Measurements from ENCODE around the gene MX2. TPM values are rescaled to one million over a fixed set of nuclear protein-coding genes. Genes with fewer than 3 reads are reported as not detected.

Gene MX2
- total and polyA plus RNA-seq, 9 of the 15 experiments (the other 6 are each of a cell fraction or from before 2014, with no cell fraction given) = 0.10 to 0.95 (median 0.47) TPM; not detected in 1

DNA sequence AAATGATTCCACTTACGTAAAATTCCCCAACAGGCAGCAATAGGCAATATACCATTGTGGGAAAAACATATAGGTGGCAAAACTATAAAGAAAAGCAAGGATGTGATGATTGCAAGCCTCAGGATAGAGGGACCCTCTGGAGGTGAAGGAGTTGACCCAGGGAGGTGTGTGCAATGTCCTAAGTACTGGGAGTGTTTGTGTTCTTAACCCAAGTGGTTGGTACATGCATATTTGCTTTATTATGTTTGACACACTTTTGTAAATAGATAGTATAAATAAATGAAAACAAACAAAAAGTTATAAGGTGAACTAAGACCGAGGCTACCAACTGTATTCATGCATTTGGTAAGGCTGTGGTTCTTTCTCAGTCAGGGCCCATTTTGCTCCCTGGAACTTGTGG is 71.7 kb downstream of the MX2 start:
- no peak for TF ChIP-seq L3MBTL2 (IDR thresholded peaks at IDR 0.05)
- no peak for TF ChIP-seq RFX7 (CRISPR knock-in tag; IDR thresholded peaks at IDR 0.05)
- TF ChIP-seq PHF20 (IDR thresholded peaks at IDR 0.05; ENCODE audit: partially characterized antibody) = no peak
- no peak for TF ChIP-seq ZKSCAN1 (IDR thresholded peaks at IDR 0.05; ENCODE audit: low read depth, low read length)
- no peak for TF ChIP-seq CEBPG (CRISPR knock-in tag; IDR thresholded peaks at IDR 0.05)
- TF ChIP-seq CEBPG (tag; conservative IDR thresholded peaks at IDR 0.05 in 1 of 2, IDR thresholded peaks at IDR 0.05 in 1 of 2) = no peak
- TF ChIP-seq ZNF445 (CRISPR knock-in tag; IDR thresholded peaks at IDR 0.05; ENCODE audit: low read depth) = no peak
- no peak for TF ChIP-seq NR2C2 (CRISPR knock-in tag; IDR thresholded peaks at IDR 0.05)
- TF ChIP-seq NR2C2 (tag; IDR thresholded peaks at IDR 0.05) = no peak
- Histone ChIP-seq H3K9ac (ENCODE audit: insufficient read depth in 1 of 2, low read depth in 2 of 2, low read length in 2 of 2) (no peak overlapping the region), H3K4me1 (replicated peaks in 1 of 2; ENCODE audit: control insufficient read depth in 2 of 2, insufficient read depth in 2 of 2, low read length in 2 of 2) (no peaks in the 10 kb centered on the region), H2AFZ (ENCODE audit: low read depth, low read length) (no peak overlapping the region), H3K27me3 (ENCODE audit: control insufficient read depth in 2 of 2, insufficient read depth in 2 of 2, low read length in 2 of 2) (peaks cover 4 to 9% of the 10 kb centered on the region in 2 experiments; a peak in 3 of 5 replicates), H3K27ac (ENCODE audit: extremely low read depth, low read depth, low read length) (no peak overlapping the region), H3K4me3 (no peak overlapping the region), H3K36me3 (ENCODE audit: control insufficient read depth, insufficient read depth, low read length) (no peaks in the 10 kb centered on the region), H4K20me1 (replicated peaks; ENCODE audit: control insufficient read depth, insufficient read depth, low read length) (no peaks in the 10 kb centered on the region), H3K9me3 (replicated peaks; ENCODE audit: control insufficient read depth, insufficient read depth, low read depth, low read length) (no peaks in the 10 kb centered on the region), H3K4me2 (ENCODE audit: insufficient read depth, low read length) (no peak overlapping the region), H3K9me1 (ENCODE audit: control insufficient read depth, insufficient read depth, low read length) (no peaks in the 10 kb centered on the region), H3K79me2 (ENCODE audit: control insufficient read depth, insufficient read depth, low read length) (no peaks in the 10 kb centered on the region)
- in situ Hi-C loops (cut with MboI) = no loop called here
- 0% methylated on average over 2 of the region's 2 CpGs for WGBS (ENCODE audit: insufficient coverage, low coverage, missing lambda C conversion rate)
- ATAC-seq = no peak
- ChIA-PET POLR2A (no interaction called here), CTCF (ENCODE audit: low intra/inter-chr PET ratio) (no interaction called here)
- no TSS peak for BruUV-seq (replicated peaks)
- DNase-seq (ENCODE audit: extremely low read depth in 1 of 4, low spot score in 3 of 4) = no peak
- FAIRE-seq = no peak
- intact Hi-C loops (cut with micrococcal nuclease) = no loop called here

Data from K562 (cell line).